Osteoblast (primary cell): ENCODE results near the gene FXYD5. TPM values are rescaled to one million over a fixed set of nuclear protein-coding genes. Genes with fewer than 3 reads are reported as not detected.

Experiments used
- small RNA-seq: library from RNA; depleted of rRNA; stranded (forward); fragments of <200 nt; gene quantifications from one replicate; pipeline ENCODE3, GENCODE V24; 2012
- total RNA-seq: library from RNA; depleted of rRNA; stranded (reverse); fragments of >200 nt; gene quantifications from 2 replicates; pipeline ENCODE4 v1.2.3, GENCODE V29; 2012

Gene FXYD5
- total RNA-seq, 1 donor, result 29.0 TPM

Small RNA genes lying within 50 kb of the gene (small RNA-seq; reads per million reads assigned to genes)
- gene AC020907.2, result not detected

Other genes with a start within 250 kb of the FXYD5 start
- 3.8 and 4.3 TPM in 2 replicates for gene ZNF30, start 227.8 kb upstream of the FXYD5 start, total RNA-seq
- 6.2 TPM in 2 replicates for gene ZNF792, start 190.5 kb upstream of the FXYD5 start, total RNA-seq
- gene GRAMD1A, start 154.4 kb upstream of the FXYD5 start, total RNA-seq, result 29.7 and 33.6 TPM in 2 replicates
- gene SCN1B, start 124.3 kb upstream of the FXYD5 start, total RNA-seq, result 4.7 and 5.6 TPM in 2 replicates
- under 0.01 and 0.29 TPM in 2 replicates for gene HPN, start 113.0 kb upstream of the FXYD5 start, total RNA-seq
- not detected in 2 replicates for gene FXYD3, start 38.9 kb upstream of the FXYD5 start, total RNA-seq
- 0.59 and 0.72 TPM in 2 replicates for gene LGI4, start 19.7 kb upstream of the FXYD5 start, total RNA-seq
- not detected in 2 replicates for gene FXYD1, start 15.9 kb upstream of the FXYD5 start, total RNA-seq
- gene FXYD7, start 11.5 kb upstream of the FXYD5 start, total RNA-seq, result not detected in 2 replicates
- gene FAM187B, start 74.0 kb downstream of the FXYD5 start, total RNA-seq, result not detected in 2 replicates
- gene LSR, start 94.3 kb downstream of the FXYD5 start, total RNA-seq, result 0.29 and 0.36 TPM in 2 replicates
- 66.2 and 74.0 TPM in 2 replicates for gene USF2, start 114.2 kb downstream of the FXYD5 start, total RNA-seq
- gene HAMP, start 127.8 kb downstream of the FXYD5 start, total RNA-seq, result not detected in 2 replicates
- not detected in 2 replicates for gene MAG, start 137.4 kb downstream of the FXYD5 start, total RNA-seq
- gene CD22, start 174.5 kb downstream of the FXYD5 start, total RNA-seq, result under 0.01 TPM in 1 of 2 replicates, not detected in the other
- gene FFAR1, start 193.2 kb downstream of the FXYD5 start, total RNA-seq, result not detected in 2 replicates
- not detected in 2 replicates for gene FFAR3, start 203.7 kb downstream of the FXYD5 start, total RNA-seq
- not detected in 2 replicates for gene GPR42, start 216.3 kb downstream of the FXYD5 start, total RNA-seq